Neutrophil (primary cell): ENCODE data around the gene CDK5RAP2.

Experiments used
- H3K27ac ChIP-seq: fragments of 200-600 bp; sonication (generic); 2 replicates; pipeline ENCODE4 v1.5.1; 2016; ENCODE audit warnings: mild to moderate bottlenecking, moderate library complexity
- H3K27me3 ChIP-seq: fragments of 200-600 bp; sonication (generic); 2 replicates; pipeline ENCODE4 v1.6.0; 2016; ENCODE audit warnings: mild to moderate bottlenecking
- H3K36me3 ChIP-seq: fragments of 200-600 bp; sonication (generic); 2 replicates; pipeline ENCODE4 v1.5.1; 2017
- H3K4me1 ChIP-seq, 2 experiments: fragments of 200-600 bp in 1 of 2; sonication (generic) in 1 of 2; 1 replicate in 1 of 2; 2 replicates in 1 of 2; pipeline versions ENCODE4 v1.5.1 to v1.6.1; 2013 to 2016; ENCODE audit warnings: low read depth in 1 of 2, low read length in 1 of 2, mild to moderate bottlenecking in 1 of 2, moderate library complexity in 1 of 2; ENCODE audit not compliant: control insufficient read depth in 1 of 2, insufficient read depth in 1 of 2
- H3K4me3 ChIP-seq, 2 experiments: fragments of 200-600 bp in 1 of 2; sonication (generic) in 1 of 2; 1 replicate in 1 of 2; 2 replicates in 1 of 2; pipeline ENCODE4 v1.5.1; 2013 to 2016; ENCODE audit warnings: low read depth in 1 of 2, low read length in 1 of 2, mild to moderate bottlenecking in 1 of 2, moderate library complexity in 1 of 2
- H3K9me3 ChIP-seq: fragments of 200-600 bp; sonication (generic); 2 replicates; pipeline ENCODE4 v1.5.1; 2016
- CTCF ChIP-seq: fragments of 200-600 bp; sonication (generic); IDR thresholded peaks from 2 replicates; pipeline ENCODE4 v1.5.1; 2016; ENCODE audit warnings: antibody characterized with exemption

CDK5RAP2 gene

GRCh38 chr9:120603591-120603990 lies 23.6 kb upstream of the CDK5RAP2 start:
- no peak overlapping the region for H3K27ac ChIP-seq
- peaks cover 89% of the 10 kb centered on the region for H3K36me3 ChIP-seq
- TF ChIP-seq CTCF = no peak

DNA sequence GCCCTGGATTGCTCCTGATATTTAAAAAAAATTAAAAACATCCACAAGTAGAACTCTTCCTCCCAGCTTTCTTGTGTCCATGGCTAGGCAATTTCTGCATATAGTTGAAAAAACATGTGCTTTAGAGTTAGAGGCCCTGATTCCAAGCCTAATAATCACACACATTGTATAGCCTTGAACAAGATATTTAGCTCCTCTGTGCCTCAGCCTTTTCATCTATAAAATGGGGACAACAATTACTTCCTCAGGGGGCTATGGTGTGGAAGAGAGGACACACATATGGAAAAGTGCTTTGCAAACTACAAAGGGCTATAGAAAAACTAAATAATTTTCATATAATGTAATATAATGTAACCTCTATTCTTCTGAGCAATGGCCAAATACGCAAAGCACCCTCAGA lies 23.0 kb upstream of the CDK5RAP2 start:
- Histone ChIP-seq H3K36me3 (peaks cover 83% of the 10 kb centered on the region), H3K4me1 (no peaks in the 10 kb centered on the region), H3K27me3 (no peaks in the 10 kb centered on the region), H3K27ac (no peak overlapping the region), H3K9me3 (no peaks in the 10 kb centered on the region), H3K4me3 (no peak overlapping the region)
- TF ChIP-seq CTCF = no peak

More at GRCh38 chr9:120603591-120603990, 23.6 kb upstream of the CDK5RAP2 start:
- Histone ChIP-seq H3K4me3 (no peak overlapping the region), H3K27me3 (no peaks in the 10 kb centered on the region), H3K4me1 (no peaks in the 10 kb centered on the region), H3K9me3 (no peaks in the 10 kb centered on the region)

DNA sequence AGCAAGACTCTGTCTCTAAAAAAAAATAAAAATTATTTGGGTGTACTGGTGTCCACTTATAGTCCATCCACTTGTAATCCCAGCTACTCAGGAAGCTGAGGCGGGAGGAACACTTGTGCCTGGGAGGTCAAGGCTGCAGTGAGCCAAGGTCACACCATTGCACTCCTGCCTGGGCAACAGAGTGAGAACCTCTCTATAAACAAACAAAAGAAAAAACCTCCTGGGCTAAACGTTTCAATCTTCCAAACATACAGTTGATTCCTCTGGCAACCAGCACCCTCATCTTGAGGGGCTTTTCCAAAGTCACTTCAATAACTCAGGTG lies 13.9 kb upstream of the CDK5RAP2 start:
- TF ChIP-seq CTCF = no peak
- Histone ChIP-seq H3K36me3 (no peaks in the 10 kb centered on the region), H3K4me3 (no peak overlapping the region), H3K9me3 (no peaks in the 10 kb centered on the region), H3K27ac (no peak overlapping the region), H3K27me3 (no peaks in the 10 kb centered on the region), H3K4me1 (peaks cover 5 to 9% of the 10 kb centered on the region in 2 experiments)

DNA sequence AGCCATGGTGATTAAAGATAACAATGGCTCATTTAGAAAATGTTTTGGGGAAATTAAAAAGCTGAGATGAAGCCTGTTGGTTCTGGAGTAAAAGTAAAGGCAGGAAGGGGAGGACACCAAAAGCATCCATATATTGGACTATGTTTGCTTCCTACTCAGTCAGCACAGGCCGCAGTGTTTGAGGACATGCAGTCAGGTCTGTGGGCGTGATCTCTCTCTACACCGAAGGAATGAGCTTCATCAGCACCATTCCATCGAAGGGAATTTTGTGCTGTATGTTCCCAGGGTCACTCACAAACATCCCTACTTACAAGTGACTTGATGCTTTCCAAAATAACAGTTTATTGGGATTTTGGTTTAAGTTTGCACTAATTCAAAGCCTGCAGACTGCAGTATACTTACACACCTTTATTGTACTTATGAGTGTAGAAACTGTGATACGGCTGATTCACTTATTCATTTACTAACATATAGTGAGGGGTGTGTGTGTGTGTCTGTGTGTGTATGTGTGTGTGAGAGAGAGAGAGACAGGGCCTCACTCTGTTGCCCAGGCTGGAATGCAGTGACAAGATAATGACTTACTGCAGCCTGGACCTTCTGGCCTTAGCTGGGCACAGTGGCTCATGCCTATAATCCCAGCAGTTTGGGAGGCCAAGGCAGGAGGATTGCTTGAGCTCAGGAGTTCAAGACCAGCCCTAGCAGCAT lies 13.4 kb upstream of the CDK5RAP2 start:
- Histone ChIP-seq H3K4me1 (peaks cover 5 to 9% of the 10 kb centered on the region in 2 experiments), H3K4me3 (no peak overlapping the region), H3K27ac (no peak overlapping the region), H3K27me3 (no peaks in the 10 kb centered on the region), H3K36me3 (no peaks in the 10 kb centered on the region), H3K9me3 (no peaks in the 10 kb centered on the region)
- TF ChIP-seq CTCF = no peak

DNA sequence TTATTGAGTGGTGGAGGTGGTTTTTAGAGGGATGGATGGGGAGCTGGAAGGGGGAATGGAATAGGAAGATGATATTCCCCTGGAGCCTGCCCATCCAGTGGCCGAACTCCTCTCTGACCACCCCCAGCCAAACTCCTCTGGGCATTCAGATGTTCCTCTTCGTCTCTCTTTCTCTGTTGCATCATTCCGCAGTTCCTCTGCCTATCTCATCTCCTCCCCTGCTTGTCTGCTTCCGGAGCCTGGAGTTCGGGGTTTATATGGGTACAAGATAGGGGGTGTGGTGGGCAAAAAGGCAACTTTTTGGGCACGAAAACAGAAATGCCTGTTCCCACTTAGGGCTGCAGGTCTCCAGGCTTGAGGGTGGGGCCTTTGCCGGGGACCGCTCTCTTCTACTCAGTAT lies 12.2 kb upstream of the CDK5RAP2 start:
- no peaks in the 10 kb centered on the region for H3K9me3 ChIP-seq
- H3K4me3 ChIP-seq = no peak overlapping the region
- peaks cover 5 to 9% of the 10 kb centered on the region in 2 experiments for H3K4me1 ChIP-seq
- H3K36me3 ChIP-seq = no peaks in the 10 kb centered on the region
- H3K27ac ChIP-seq = no peak overlapping the region
- H3K27me3 ChIP-seq = no peaks in the 10 kb centered on the region
- no peak for TF ChIP-seq CTCF
